Stimulated activated CD8-positive, alpha-beta memory T cell treated with anti-CD3 and anti-CD28 coated beads, Interleukin-15, amount 100 ng/mL, for 48 hours (primary cell): ENCODE results near the gene DLL1.

ENCODE experiments used
- DNase-seq, 2 donors: peaks; one replicate each; pipeline ENCODE4 v3.0.0-alpha.2; 2020; ENCODE audit warnings: low read depth in 2 of 2

The DLL1 gene

GRCh38 chr6:170295510-170296422 is 4.9 kb upstream of the DLL1 start:
- no peak for DNase-seq

GRCh38 chr6:170294813-170295509 is 4.1 kb upstream of the DLL1 start:
- no peak for DNase-seq

GRCh38 chr6:170294298-170294730 is 3.4 kb upstream of the DLL1 start:
- DNase-seq, result no peak

- no peak for DNase-seq
Observed at GRCh38 chr6:170293341-170294231, 2.7 kb upstream of the DLL1 start.

GRCh38 chr6:170292407-170293158 is 1.7 kb upstream of the DLL1 start:
- DNase-seq, result no peak

- no peak for DNase-seq
Observed at GRCh38 chr6:170292111-170292406, 1.2 kb upstream of the DLL1 start.

- DNase-seq, result no peak
Observed at GRCh38 chr6:170291271-170292110, 613 bp upstream of the DLL1 start.

- no peak for DNase-seq
Observed at GRCh38 chr6:170289951-170290295, 955 bp downstream of the DLL1 start.

GRCh38 chr6:170289180-170289931 is 1.5 kb downstream of the DLL1 start:
- DNase-seq, result no peak

- DNase-seq, result no peak
Observed at GRCh38 chr6:170288852-170289179, 2.1 kb downstream of the DLL1 start.

- DNase-seq, result no peak
Observed at GRCh38 chr6:170288091-170288631, 2.7 kb downstream of the DLL1 start.

GRCh38 chr6:170287371-170287876 is 3.5 kb downstream of the DLL1 start:
- DNase-seq, result no peak

GRCh38 chr6:170286934-170287265 is 4.0 kb downstream of the DLL1 start:
- DNase-seq, result no peak

GRCh38 chr6:170286246-170286933 is 4.5 kb downstream of the DLL1 start:
- DNase-seq, result no peak

GRCh38 chr6:170285482-170285881 is 5.4 kb downstream of the DLL1 start:
- no peak for DNase-seq

GRCh38 chr6:170284866-170285469 is 5.9 kb downstream of the DLL1 start:
- DNase-seq, result no peak

- no peak for DNase-seq
Observed at GRCh38 chr6:170284126-170284773, 6.6 kb downstream of the DLL1 start.
